K562 (cell line): ENCODE measurements around the gene LRP10. TPM values are rescaled to one million over a fixed set of nuclear protein-coding genes. Genes with fewer than 3 reads are reported as not detected.

Experiments used
- ARHGAP35 ChIP-seq: fragments of 450-650 bp; IDR thresholded peaks from 2 replicates; pipeline ENCODE4 v1.6.1; 2018; ENCODE audit not compliant: partially characterized antibody
- BCOR ChIP-seq: fragments of 450-650 bp; IDR thresholded peaks from 2 replicates; pipeline ENCODE4 v1.6.1; 2016
- DMBX1 ChIP-seq: fragments of 250-450 bp; sonication (Bioruptor Pico); IDR thresholded peaks from 2 replicates; pipeline ENCODE4 v1.8.0; 2022; ENCODE audit warnings: inconsistent platforms, mild to moderate bottlenecking, moderate library complexity, borderline replicate concordance
- ETV1 ChIP-seq: fragments of 450-650 bp; conservative IDR thresholded peaks from 2 replicates; pipeline ENCODE4 v1.6.1; 2016; ENCODE audit warnings: missing genetic modification characterization, control low read depth, low read depth, missing compliant biosample characterization
- KLF13 ChIP-seq: fragments of 450-650 bp; IDR thresholded peaks from 2 replicates; pipeline ENCODE4 v1.6.1; 2016; ENCODE audit warnings: missing genetic modification characterization, low read depth, mild to moderate bottlenecking, missing compliant biosample characterization, moderate library complexity, borderline replicate concordance
- NKRF ChIP-seq: fragments of 450-650 bp; IDR thresholded peaks from 2 replicates; pipeline ENCODE4 v1.6.1; 2016; ENCODE audit warnings: borderline replicate concordance
- PHF8 ChIP-seq: fragments of 200-600 bp; sonication (generic); IDR thresholded peaks from 2 replicates; pipeline ENCODE4 v1.6.1; 2012; ENCODE audit warnings: mixed run types, mild to moderate bottlenecking, inconsistent platforms, low read length, moderate library complexity, borderline replicate concordance
- RBFOX2 ChIP-seq: fragments of 200-400 bp; formaldehyde crosslinking; IDR thresholded peaks from 2 replicates; pipeline ENCODE4 v1.6.1; 2017; ENCODE audit warnings: low read depth, mild to moderate bottlenecking, low read length, moderate library complexity
- REST ChIP-seq, 2 experiments: fragments of 450-650 bp; formaldehyde crosslinking in 1 of 2; IDR thresholded peaks; 2 replicates each; pipeline versions ENCODE4 v1.4.0 to v1.6.1; 2014 to 2020; ENCODE audit warnings: mild to moderate bottlenecking in 2 of 2, borderline replicate concordance in 1 of 2, low read depth in 1 of 2
- SUPT5H ChIP-seq: fragments of 450-650 bp; IDR thresholded peaks from 2 replicates; pipeline ENCODE4 v1.6.1; 2016
- TFAM ChIP-seq: fragments of 250-450 bp; sonication (Bioruptor Pico); conservative IDR thresholded peaks from 2 replicates; pipeline ENCODE4 v1.5.0; 2021; ENCODE audit warnings: mild to moderate bottlenecking, moderate library complexity
- ZC3H8 ChIP-seq: fragments of 450-650 bp; IDR thresholded peaks from 2 replicates; pipeline ENCODE4 v1.6.1; 2017
- polyA plus RNA-seq, 8 experiments: library from polyadenylated mRNA; depleted of rRNA in 4 of 8; stranded (reverse) in 5 of 8; unstranded in 3 of 8; fragments of >200 nt; fragmentation: Nextera tagmentation in 2 of 8; fragmentation: Illumina TruSeq in 1 of 8; extraction: Ambion mirVana in 2 of 8; extraction: Trizol in 1 of 8; gene quantifications; 2 replicates each; pipeline versions ENCODE4 v1.2.1 to v1.2.3, GENCODE V29; 2011 to 2014; ENCODE audit warnings: inconsistent platforms in 1 of 8, missing spikeins in 1 of 8
- total RNA-seq, 7 experiments: library from RNA; depleted of rRNA in 6 of 7; stranded (reverse); fragments of >200 nt in 6 of 7; fragmentation: Illumina TruSeq in 2 of 7; extraction: Trizol in 2 of 7; gene quantifications; 2 replicates each; pipeline versions ENCODE4 v1.2.1 to v1.2.3, GENCODE V29; 2011 to 2021; ENCODE audit warnings: low replicate concordance in 1 of 7
- TF ChIP-seq, protein P1 (sequence below): fragments of 250-450 bp; sonication (Bioruptor Pico); IDR thresholded peaks from 2 replicates; pipeline ENCODE4 v1.4.0; 2020
- TF ChIP-seq, protein P2 (sequence below): fragments of 250-450 bp; sonication (Bioruptor Pico); IDR thresholded peaks from 2 replicates; pipeline ENCODE4 v1.4.0; 2020; ENCODE audit warnings: borderline replicate concordance

The LRP10 gene
- total and polyA plus RNA-seq, 9 of the 15 experiments (the other 6 are each of a cell fraction or from before 2014, with no cell fraction given) = 1.3 to 45.5 (median 10.9) TPM

DNA sequence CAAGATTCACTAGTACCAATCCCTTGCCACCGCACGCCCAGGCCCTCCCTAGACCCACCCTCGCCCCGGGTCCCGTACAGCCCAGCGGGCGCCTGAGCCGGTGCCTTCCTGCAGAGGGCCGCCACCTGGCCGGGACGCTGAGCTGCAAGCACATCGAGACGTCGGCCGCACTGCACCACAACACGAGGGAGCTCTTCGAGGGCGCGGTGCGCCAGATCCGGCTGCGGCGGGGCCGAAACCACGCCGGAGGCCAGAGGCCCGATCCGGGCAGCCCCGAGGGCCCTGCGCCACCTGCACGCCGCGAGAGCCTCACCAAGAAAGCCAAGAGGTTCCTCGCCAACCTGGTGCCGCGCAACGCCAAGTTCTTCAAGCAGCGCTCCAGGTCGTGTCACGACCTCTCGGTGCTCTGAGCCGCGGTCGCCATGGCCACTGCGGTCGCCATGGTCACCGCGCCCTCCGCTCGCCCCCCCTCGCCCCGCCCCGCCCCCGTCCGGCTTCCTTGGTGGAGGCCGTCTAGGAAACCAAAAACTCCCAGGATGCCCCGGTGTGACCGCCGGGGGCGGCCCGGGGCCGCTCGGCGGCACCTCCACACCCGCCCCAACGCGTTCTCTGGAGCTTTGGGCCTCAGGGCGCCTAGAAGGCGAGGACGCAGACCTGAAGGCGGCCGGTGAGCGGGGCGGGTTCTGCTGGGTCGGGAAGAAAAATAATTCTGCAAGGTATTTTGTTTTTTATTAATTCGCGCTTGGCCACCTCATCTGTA lies 15.1 kb downstream of the LRP10 start (continued):
- no peak for TF ChIP-seq REST (IDR thresholded peaks at IDR 0.05; ENCODE audit: borderline replicate concordance)
- TF ChIP-seq REST (CRISPR knock-in tag; IDR thresholded peaks at IDR 0.05; ENCODE audit: low read depth) = 0 out of 2 replicates have a peak, but pooled peaks have one; percentile 31
- TF ChIP-seq, protein P1, sequence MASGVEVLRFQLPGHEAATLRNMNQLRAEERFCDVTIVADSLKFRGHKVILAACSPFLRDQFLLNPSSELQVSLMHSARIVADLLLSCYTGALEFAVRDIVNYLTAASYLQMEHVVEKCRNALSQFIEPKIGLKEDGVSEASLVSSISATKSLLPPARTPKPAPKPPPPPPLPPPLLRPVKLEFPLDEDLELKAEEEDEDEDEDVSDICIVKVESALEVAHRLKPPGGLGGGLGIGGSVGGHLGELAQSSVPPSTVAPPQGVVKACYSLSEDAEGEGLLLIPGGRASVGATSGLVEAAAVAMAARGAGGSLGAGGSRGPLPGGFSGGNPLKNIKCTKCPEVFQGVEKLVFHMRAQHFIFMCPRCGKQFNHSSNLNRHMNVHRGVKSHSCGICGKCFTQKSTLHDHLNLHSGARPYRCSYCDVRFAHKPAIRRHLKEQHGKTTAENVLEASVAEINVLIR (CRISPR knock-in tag) = no peak
- no peak for TF ChIP-seq ZC3H8
- TF ChIP-seq RBFOX2 = peak; percentile 80
- TF ChIP-seq KLF13 (tag) = no peak
- TF ChIP-seq PHF8 = peak; percentile 88
- TF ChIP-seq NKRF = 0 out of 2 replicates have a peak, but pooled peaks have one; percentile 16
- peak; percentile 43 for TF ChIP-seq DMBX1 (CRISPR knock-in tag)
- no peak for TF ChIP-seq BCOR
- TF ChIP-seq TFAM (CRISPR knock-in tag) = no peak
- TF ChIP-seq SUPT5H = peak; percentile 79
- no peak for TF ChIP-seq ETV1 (tag)
- no peak for TF ChIP-seq ARHGAP35
- TF ChIP-seq, protein P2, sequence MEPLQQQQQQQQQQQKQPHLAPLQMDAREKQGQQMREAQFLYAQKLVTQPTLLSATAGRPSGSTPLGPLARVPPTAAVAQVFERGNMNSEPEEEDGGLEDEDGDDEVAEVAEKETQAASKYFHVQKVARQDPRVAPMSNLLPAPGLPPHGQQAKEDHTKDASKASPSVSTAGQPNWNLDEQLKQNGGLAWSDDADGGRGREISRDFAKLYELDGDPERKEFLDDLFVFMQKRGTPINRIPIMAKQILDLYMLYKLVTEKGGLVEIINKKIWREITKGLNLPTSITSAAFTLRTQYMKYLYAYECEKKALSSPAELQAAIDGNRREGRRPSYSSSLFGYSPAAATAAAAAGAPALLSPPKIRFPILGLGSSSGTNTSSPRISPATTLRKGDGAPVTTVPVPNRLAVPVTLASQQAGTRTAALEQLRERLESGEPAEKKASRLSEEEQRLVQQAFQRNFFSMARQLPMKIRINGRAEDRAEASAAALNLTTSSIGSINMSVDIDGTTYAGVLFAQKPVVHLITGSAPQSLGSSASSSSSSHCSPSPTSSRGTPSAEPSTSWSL (CRISPR knock-in tag) = no peak
